Lung (tissue), 12 donors: ENCODE results near the gene KLHL2. TPM values are rescaled to one million over a fixed set of nuclear protein-coding genes. Genes with fewer than 3 reads are reported as not detected.
"Not testable (repeated sequence)": the region's sequence is repeated elsewhere in the genome, so short reads cannot be mapped to it uniquely, and the experiment has no call there.

ENCODE experiments used
- ATAC-seq: fragments of 200-7000 bp; cut with Tn5 transposase; one replicate; pipeline ENCODE4 v1.9.1; 2020; ENCODE audit warnings: moderate number of reproducible peaks; ENCODE audit not compliant: insufficient read depth, low FRiP score
- DNase-seq, 3 donors: peaks; one replicate each; pipeline ENCODE4 v3.0.0-alpha.2; 2013 to 2017
- H3K27ac ChIP-seq, 2 donors: one replicate each; pipeline ENCODE4 v1.5.1; 2013; ENCODE audit warnings: mild to moderate bottlenecking in 2 of 2, moderate library complexity in 2 of 2, control low read depth in 1 of 2, inconsistent platforms in 1 of 2, low read depth in 1 of 2, low read length in 1 of 2
- H3K27me3 ChIP-seq, 3 donors: one replicate each; pipeline ENCODE4 v1.5.1; 2013; ENCODE audit warnings: low read length in 2 of 3; ENCODE audit not compliant: control insufficient read depth in 3 of 3, insufficient read depth in 3 of 3
- H3K36me3 ChIP-seq, 4 donors: one replicate each; pipeline ENCODE4 v1.5.1; 2013; ENCODE audit warnings: low read length in 4 of 4, mild to moderate bottlenecking in 1 of 4, moderate library complexity in 1 of 4; ENCODE audit not compliant: control insufficient read depth in 4 of 4, insufficient read depth in 4 of 4
- H3K4me1 ChIP-seq, 5 donors: one replicate each; pipeline ENCODE4 v1.5.1; 2013; ENCODE audit warnings: low read length in 5 of 5, mild to moderate bottlenecking in 2 of 5, moderate library complexity in 1 of 5; ENCODE audit not compliant: control insufficient read depth in 5 of 5, insufficient read depth in 5 of 5
- H3K4me3 ChIP-seq: one replicate; pipeline ENCODE4 v1.5.1; 2013; ENCODE audit warnings: mild to moderate bottlenecking, control low read depth, moderate library complexity
- H3K9ac ChIP-seq, 2 donors: one replicate each; pipeline ENCODE4 v1.5.1; 2013; ENCODE audit warnings: low read length in 2 of 2, control low read depth in 1 of 2; ENCODE audit not compliant: insufficient read depth in 1 of 2
- H3K9me3 ChIP-seq, 4 donors: one replicate each; pipeline ENCODE4 v1.5.1; 2013; ENCODE audit warnings: low read length in 3 of 4, mild to moderate bottlenecking in 1 of 4, moderate library complexity in 1 of 4; ENCODE audit not compliant: control insufficient read depth in 4 of 4, insufficient read depth in 3 of 4
- WGBS, 2 donors: extraction: QIAGEN DNeasy Blood & Tissue Kit; methylation state at CpG; one replicate each; pipeline ENCODE4 v1.1.7; 2013; 5-methylcytosine and 5-hydroxymethylcytosine counted together
- polyA plus RNA-seq, 2 donors: library from polyadenylated mRNA; stranded (reverse); fragments of 200-250 nt; gene quantifications; one replicate each; pipeline ENCODE4 v1.2.1, GENCODE V29; 2013
- total RNA-seq, 2 donors: library from RNA; depleted of rRNA in 1 of 2; stranded (reverse); fragments of >200 nt in 1 of 2; gene quantifications; one replicate each; pipeline ENCODE4 v1.2.1, GENCODE V29; 2014 to 2021
- TF ChIP-seq, protein P1 (sequence below): IDR thresholded peaks from 2 replicates; pipeline ENCODE4 v1.5.1; 2012; ENCODE audit warnings: mild to moderate bottlenecking; ENCODE audit errors: control extremely low read depth, extremely low read depth
- donor health status: control.
- donor health status: control.
- donor health status: Bipolar disorder and iron deficiency.
- donor health status: healthy.
- donor health status: DM: yes; HTN: yes; CAD: no.

The KLHL2 gene
- total and polyA plus RNA-seq, 4 donors: 17.3 to 43.0 (median 33.7) TPM

DNA sequence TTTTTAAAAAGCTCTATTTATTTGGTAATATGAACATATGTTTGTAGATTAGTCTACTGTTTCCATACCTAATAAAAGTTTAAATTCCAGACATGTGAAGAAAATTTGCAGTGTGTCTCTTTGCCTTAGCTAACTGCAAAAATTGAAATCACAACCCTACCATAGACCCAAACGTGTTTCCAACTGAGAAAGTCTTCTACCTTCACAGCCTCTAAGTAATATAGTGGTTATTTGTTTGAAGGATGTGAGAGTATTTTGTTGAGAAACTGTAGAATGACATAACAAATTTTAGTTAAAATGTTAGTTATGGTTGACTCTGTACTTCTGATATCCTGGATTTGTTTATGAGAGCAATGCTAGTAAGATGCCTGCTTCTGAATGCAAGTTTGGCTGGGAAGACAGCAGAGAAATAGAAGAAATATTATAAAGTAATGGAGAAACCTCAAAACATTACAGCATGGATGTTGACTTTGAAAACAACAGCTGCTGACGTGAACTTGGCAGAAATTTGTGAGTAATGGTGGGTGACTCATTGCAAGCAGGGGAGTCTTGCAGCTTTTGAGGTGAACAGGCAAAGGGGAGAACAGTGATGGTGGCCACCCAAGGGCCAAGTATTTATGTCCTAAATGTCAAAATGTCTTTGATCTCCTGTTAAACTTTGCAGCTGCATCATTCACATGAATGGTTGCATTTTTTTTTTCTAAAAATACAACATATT is 7.8 kb downstream of the KLHL2 start:
- not testable (repeated sequence) for H3K27me3 ChIP-seq, H3K4me1 ChIP-seq, H3K4me3 ChIP-seq, H3K27ac ChIP-seq, H3K36me3 ChIP-seq, H3K9me3 ChIP-seq, DNase-seq, H3K9ac ChIP-seq
- peak; percentile 61 for ATAC-seq
- 40 to 46% methylated on average over 2 of the region's 2 CpGs for WGBS, 2 donors

DNA sequence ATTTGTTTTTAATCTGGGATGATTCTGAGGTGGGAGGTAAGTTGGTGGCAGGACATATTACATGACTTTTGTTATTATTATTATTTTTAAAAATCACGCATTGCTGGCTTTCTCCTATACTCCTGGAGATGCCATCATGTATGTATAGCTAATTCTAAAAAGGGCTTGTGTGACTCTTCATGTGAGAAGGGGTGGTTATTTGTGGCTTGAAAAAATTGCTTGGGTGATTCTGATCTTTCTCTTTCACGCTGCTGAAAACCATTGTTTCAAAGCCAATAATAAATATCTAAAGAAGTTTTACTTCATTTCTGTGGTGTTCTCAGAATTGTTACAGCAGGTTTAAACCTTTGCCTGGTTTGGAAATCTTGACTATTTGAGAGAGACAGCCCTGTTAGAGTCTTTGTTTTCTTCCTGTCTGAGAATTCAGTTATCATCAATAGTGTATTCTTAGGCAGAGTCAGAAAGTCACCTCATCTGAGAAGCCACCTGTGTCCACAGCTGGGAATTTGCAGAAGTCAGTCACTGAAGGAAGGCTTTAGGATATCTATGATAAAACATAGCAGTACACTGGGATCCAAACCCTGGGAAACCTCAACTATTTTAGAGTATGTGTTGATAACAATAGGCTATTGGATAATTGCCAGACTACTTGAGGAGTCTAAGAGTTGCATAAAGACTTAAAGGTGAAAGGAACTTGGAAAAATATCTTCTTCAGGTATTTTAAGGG is 8.6 kb downstream of the KLHL2 start:
- WGBS, 2 donors: 76 to 89% methylated on average over 2 of the region's 2 CpGs
- not testable (repeated sequence) for H3K4me1 ChIP-seq, H3K27ac ChIP-seq, H3K36me3 ChIP-seq, DNase-seq, H3K27me3 ChIP-seq, H3K4me3 ChIP-seq, H3K9ac ChIP-seq, ATAC-seq, H3K9me3 ChIP-seq

DNA sequence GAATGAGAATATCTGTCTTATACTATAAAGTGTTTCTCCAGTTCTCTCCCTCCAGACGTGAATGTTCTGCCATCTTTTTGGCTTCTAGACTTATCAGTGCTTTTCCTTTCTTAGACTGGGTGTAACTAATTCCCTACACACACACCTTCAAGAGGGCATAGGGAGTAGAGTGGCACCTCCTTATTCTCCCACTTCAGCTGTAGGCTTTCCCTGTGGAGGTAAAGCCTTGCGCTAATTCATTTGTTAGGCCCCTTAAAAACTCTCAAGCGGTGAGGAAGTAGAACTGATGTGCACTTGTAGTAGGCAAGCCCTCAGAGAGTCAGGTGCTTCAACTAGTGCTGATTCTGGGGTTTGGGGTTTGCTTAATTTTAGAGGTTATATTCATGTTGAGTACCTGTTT is 10.0 kb downstream of the KLHL2 start:
- TF ChIP-seq, protein P1, sequence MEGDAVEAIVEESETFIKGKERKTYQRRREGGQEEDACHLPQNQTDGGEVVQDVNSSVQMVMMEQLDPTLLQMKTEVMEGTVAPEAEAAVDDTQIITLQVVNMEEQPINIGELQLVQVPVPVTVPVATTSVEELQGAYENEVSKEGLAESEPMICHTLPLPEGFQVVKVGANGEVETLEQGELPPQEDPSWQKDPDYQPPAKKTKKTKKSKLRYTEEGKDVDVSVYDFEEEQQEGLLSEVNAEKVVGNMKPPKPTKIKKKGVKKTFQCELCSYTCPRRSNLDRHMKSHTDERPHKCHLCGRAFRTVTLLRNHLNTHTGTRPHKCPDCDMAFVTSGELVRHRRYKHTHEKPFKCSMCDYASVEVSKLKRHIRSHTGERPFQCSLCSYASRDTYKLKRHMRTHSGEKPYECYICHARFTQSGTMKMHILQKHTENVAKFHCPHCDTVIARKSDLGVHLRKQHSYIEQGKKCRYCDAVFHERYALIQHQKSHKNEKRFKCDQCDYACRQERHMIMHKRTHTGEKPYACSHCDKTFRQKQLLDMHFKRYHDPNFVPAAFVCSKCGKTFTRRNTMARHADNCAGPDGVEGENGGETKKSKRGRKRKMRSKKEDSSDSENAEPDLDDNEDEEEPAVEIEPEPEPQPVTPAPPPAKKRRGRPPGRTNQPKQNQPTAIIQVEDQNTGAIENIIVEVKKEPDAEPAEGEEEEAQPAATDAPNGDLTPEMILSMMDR: no peak

DNA sequence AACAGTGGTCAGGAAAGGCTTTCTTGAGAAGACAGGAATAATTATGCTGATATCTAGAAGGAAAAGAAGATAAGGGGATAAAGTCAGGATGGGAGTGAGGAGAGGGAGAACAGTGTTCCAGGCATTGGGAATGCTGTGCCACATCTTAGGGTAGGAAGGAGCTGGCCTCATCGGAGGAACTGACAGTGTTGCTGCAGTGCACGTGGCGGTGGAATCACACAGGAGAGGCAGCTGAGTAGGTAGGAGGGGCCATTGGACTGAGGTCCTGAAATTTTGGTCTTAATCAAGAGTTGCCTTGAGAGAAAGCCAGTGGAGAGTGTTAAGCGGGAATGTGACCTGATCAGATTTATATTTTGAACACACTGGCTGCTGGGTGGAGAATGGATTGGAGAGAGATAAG is 13.9 kb downstream of the KLHL2 start:
- peak overlapping the region in 1 of 2 donors; percentile 82 for H3K27ac ChIP-seq
- H3K4me1 ChIP-seq, H3K36me3 ChIP-seq, DNase-seq, H3K4me3 ChIP-seq, H3K9me3 ChIP-seq, H3K27me3 ChIP-seq, ATAC-seq, H3K9ac ChIP-seq: not testable (repeated sequence)
- WGBS, 2 donors: 74 to 77% methylated on average over 4 of the region's 4 CpGs

More for the DNA sequence above, 10.0 kb downstream of the KLHL2 start:
- WGBS, 2 donors: 70 to 83% methylated on average over 3 of the region's 3 CpGs
- peak overlapping the region in 1 of 2 donors; percentile 6 for H3K27ac ChIP-seq
- H3K9ac ChIP-seq: no peak overlapping the region
- H3K4me1 ChIP-seq: peaks cover 0 to 4% (median 0%) of the 10 kb centered on the region in 5 donors
- no peaks in the 10 kb centered on the region for H3K36me3 ChIP-seq
- DNase-seq (no peak), ATAC-seq (peak; percentile 14)
- no peak overlapping the region for H3K4me3 ChIP-seq
- H3K27me3 ChIP-seq: no peaks in the 10 kb centered on the region
- H3K9me3 ChIP-seq: no peaks in the 10 kb centered on the region

DNA sequence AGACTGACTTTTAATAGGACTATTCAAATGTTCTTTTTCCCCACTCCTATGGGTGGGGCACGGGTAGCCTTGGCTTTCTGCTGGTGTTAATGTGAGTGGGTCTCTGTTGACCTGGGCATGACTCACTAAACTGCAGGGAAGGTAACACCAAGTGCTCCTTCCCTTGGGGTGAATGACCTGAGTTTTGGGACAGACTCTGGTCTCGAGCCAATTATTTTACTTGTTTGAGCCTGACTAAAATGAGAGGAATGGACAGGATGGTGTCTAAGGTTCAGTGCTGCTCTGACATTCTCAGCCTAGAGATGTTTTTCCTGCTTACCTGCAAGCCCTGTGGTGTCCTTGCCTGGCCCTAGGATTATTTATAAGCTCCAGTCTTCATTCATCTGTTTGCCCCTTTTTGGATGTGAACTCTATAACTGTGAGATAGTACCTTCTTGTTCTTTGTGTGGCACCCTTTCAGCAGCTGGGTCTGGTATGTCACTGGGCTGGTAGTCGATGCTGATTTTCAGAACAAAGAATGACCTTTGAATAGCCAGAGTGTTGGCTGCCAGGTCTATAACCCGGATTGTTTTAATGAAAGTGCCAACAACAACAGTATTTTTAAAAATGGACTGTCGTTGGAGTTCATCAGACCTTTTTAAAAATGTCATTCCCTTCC is 14.8 kb downstream of the KLHL2 start:
- DNase-seq, H3K27me3 ChIP-seq, H3K36me3 ChIP-seq, H3K4me3 ChIP-seq, H3K9ac ChIP-seq, H3K4me1 ChIP-seq, H3K9me3 ChIP-seq: not testable (repeated sequence)
- WGBS, 2 donors: 27 to 30% methylated on average over 4 of the region's 5 CpGs
- peak; percentile 33 for ATAC-seq
- peak overlapping the region; percentile 3 to 77 for H3K27ac ChIP-seq
